Measurements from ENCODE around the gene ARRDC5.
A peak's percentile ranks its signal among the peaks of the same experiment; 100 is the strongest.
"Not testable (repeated sequence)": the region's sequence is repeated elsewhere in the genome, so short reads cannot be mapped to it uniquely, and the experiment has no call there.

ARRDC5 gene
- total RNA-seq = 12.9 reads per million, percentile 37 among the genes with 10 or more reads in this experiment

GRCh38 chr19:4902796-4903195 is at the start of gene ARRDC5:
ARRDC5 (minus strand) TSS chr19:4902896; CDS start chr19:4902825, 71 bp downstream.
- DNase-seq = no peak

DNA sequence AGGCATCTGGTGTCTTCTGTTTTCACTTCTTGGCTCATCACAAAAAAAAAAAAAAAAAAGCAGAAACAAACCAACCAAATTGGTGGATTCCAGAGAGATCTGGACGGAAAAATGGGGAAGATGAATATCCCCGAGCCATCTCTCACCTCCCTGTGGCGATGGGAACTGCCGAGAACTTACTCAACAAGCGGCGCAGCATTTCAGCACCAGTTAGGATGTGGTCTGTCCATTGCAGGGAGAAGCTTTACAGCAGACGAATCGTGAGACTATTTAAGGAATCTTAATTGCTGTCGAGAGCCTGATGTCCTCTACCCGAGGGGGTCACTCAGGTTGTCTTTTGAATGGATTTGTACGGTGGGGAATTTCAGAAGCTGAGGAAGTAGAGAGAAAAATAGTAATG is 49.0 kb upstream of the ARRDC5 start:
- no peak for DNase-seq

GRCh38 chr19:4950650-4951049 is 48.0 kb upstream of the ARRDC5 start:
- not testable (repeated sequence) for DNase-seq

- DNase-seq = not testable (repeated sequence)
These were observed 39.0 kb upstream of the ARRDC5 start for GRCh38 chr19:4941638-4942169.

DNA sequence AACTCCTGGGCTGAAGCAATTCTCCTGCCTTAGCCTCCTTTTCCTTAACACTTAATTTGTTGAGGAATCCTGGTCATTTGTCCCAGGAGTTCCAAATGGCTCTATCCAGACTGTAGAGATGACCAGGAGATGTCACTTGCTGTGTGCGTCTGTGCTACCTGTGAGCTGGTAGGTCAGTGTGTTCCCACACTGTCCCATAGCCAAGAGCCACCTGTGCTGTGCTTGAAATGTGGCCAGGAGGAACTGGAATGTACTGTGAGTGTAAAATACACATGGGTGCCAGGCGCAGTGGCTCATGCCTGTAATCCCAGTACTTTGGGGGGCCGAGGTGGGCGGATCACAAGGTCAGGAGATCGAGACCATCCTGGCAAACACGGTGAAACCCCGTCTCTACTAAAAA is 36.8 kb upstream of the ARRDC5 start:
- DNase-seq = no peak

- not testable (repeated sequence) for DNase-seq
These were observed 35.8 kb upstream of the ARRDC5 start for GRCh38 chr19:4938461-4938860.

- no peak for DNase-seq
These were observed 34.4 kb upstream of the ARRDC5 start for GRCh38 chr19:4937060-4937459.

DNA sequence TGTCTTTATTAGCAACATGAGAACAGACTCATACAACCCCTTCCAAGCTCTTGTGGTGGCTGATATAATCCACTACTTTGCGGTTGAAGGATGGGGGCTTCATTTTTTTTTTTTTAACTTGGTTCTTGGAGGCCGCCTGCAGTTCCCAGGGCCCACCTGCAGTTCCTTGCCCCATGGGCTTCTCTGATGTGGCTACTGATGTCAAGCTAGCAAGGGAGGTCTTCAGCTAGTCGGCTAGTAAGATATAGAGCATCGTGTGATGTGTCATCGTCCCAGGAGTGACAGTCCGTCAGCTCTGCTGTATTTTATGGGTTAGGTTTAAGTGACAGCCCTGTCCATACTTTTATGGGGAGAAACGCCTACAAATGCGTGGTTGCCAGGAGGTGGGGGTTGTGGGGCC is 32.7 kb upstream of the ARRDC5 start:
- no peak for DNase-seq

- DNase-seq = no peak
These were observed 30.8 kb upstream of the ARRDC5 start for GRCh38 chr19:4933528-4933927.

GRCh38 chr19:4932711-4933110 is 30.0 kb upstream of the ARRDC5 start:
- DNase-seq = no peak

GRCh38 chr19:4930664-4931063 is 28.0 kb upstream of the ARRDC5 start:
- DNase-seq = no peak

DNA sequence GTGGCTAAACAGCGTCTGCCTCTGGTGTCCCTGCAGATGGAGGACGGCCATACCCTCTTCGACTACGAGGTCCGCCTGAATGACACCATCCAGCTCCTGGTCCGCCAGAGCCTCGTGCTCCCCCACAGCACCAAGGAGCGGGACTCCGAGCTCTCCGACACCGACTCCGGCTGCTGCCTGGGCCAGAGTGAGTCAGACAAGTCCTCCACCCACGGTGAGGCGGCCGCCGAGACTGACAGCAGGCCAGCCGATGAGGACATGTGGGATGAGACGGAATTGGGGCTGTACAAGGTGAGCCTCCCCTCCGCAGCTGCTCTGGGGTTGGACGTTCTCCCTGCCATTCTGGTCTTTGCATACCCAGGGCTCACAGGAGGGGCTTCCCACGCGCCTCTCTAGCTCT is 26.5 kb upstream of the ARRDC5 start:
- no peak for DNase-seq

- DNase-seq = no peak
These were observed 20.6 kb upstream of the ARRDC5 start for GRCh38 chr19:4923276-4923747.

DNA sequence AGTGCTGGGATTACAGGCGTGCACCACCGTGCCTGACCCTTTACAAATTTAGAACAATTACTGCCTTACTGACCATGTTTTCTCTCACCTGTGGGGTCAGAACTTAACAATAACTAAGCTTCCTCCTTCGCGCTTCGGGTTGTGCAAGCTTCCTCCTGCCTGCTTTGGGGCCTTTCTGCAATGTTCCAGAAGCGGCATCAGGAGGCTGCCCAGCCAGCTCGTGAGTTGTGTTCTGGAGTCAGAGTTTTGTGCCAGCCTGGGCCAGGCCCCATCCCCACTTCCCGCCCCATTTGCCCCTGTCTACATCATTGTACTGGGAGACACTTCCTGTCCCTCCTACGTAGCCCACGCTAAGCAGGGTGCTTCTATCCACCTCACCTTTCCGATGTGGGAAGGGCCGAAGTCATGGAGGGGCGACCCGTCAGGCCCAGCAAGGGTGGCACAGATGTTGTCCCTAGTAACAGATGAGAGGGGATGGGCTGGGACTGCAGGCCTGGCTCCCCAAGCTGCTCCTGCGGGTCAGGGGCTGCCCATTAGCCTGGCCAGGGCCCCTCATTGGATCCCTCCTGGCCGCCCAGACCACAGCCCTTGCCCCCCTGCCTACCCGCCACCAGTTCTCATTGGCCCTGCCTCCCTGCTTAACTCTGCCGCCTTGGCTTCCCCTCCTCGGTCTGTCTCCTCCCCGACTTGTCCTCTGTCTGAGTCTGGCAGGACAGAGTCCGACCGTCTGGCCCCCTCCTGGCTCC is 20.0 kb upstream of the ARRDC5 start:
- no peak for DNase-seq

DNA sequence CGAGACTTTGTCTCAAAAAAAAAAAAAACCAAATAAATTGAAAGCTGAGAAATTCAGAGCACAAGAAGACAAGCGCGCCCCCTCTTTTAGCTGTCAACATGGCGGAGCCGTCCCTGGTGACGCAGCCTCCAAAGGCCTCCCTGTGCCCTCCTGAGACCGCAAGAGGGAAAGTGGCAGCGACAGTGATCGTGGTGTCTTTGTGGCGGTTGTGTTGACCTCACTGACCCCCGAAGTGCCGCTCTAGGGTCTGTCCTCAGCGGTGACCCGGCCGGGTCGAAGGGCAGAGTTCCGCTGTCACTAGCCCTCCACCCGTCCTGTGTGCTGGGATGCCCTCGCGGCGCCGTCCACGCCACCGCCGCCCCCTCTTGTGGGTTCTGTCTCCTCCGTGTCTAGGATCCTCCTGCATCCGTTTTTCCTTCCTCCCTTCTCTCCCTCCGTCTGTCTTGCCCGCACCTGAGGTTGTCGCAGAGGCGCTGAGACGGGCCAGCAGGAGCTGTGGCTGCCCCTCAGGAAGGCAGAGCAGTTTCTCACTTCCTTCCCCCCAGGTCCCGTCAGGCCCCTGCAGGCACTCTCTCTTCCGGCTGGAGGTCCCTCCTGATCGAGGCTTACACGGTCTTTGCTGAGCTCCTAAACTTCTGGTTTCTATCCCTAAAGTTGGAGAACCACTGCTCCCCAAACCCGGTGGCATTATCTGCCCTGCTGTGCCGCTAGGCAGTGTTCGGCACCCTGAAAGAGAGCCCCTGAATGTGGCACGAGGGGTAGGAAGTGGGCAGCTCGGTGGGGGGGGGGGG is 13.8 kb upstream of the ARRDC5 start:
- DNase-seq = no peak

GRCh38 chr19:4914736-4915501 is 12.2 kb upstream of the ARRDC5 start:
- peak; percentile 73 for DNase-seq

DNA sequence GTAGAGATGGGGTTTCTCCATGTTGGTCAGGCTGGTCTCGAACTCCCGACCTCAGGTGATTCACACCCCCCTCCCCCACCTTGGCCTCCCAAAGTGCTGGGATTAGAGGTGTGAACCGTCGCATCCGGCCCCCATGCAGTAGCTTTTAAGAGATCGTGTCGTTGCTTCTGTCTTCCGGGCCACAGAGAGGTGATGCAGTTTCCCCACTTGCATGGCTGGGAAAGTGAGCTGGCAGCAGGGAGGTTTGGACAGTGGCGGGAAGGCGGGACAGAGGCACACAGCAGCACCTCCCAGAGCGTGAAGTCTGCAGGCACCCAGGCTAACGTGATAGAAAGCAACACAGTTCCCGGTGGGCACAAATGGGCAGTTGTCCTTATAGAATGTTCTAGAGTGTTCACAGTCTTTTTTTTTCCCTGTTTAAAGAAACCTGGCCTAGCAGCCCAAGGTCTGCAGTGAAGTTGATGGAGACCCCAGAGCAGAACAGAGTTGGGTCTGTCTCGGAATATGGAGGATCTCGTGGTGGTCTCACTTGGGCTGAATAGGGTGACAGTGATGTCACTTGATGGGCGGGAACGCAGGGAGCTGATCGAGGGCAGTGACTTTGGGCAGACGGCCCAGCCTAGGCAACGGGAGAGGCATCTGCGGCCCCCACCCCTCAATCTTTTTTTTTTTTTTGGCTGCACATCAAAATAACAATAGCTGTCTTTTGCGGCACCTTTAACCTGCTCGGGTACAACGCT is 11.5 kb upstream of the ARRDC5 start:
- no peak for DNase-seq

DNA sequence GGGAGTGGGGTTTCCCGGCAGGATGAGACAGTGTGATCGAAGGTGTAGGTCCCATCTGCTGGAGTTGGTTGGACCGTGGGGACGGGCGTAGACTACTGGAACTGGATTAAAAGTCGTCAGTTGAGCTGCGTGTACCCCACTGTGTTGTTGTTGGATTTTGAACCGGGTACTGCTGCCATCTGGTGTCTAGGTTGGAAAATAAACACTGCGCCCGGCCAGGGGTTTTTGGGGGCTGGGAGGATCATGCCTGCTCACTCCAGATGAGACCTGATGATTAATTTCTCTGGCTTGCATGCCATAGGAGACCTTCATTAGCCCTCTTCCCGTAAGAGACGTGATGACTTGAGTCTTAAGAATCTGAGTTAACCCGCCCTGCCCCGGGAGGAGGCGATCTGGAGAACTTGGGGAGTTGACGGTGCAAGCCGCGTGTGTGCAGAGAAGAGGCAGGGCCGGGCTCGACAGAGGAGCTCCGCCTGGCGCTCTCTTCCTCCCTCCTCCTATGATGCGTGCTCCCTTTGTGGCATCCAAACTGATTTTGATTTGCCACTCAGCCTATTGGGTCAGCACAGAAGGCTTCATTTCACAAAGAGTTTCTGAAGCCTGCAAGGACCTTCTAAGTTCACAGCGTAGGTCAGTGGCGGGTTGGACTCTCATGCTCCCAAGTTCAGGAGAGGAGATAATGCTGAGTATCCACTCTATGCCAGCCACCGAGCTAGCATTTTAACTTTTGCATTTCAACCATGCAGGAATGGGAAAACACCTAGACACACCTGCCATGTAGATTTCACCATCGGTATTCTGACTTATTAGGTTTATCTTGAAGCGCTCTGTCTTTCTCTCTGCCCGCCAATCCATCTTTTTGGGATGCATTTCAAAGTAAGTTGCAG is 9.3 kb upstream of the ARRDC5 start:
- peak; percentile 59 for DNase-seq

GRCh38 chr19:4911314-4911713 is 8.6 kb upstream of the ARRDC5 start:
- DNase-seq = no peak

DNA sequence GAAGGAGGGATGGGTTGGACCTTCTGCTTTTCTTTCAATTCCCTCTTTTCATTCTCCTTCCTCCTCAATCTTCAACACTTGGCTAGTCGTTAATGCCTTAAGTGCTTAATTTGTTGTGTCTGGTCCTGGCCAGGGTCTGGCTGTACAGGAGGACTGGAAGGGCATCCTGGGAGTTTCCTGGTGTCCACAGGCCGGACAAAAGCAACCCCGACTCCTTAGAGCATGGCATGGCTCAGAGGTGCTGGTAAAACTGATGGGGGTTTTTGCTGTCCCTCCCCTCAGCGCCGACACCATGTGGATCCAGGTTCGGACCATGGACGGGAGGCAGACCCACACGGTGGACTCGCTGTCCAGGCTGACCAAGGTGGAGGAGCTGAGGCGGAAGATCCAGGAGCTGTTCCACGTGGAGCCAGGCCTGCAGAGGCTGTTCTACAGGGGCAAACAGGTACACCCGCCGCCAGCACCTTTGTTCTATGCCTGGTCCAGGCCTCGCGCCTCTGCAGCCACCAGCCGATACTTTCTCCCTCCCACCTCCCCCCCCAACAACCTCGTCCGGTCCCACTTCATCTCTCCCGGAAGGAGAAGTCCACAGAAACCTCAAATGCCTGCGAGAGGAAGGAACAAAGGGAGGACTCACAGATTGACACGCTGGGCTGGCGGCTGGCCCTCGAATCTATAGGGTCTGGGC is 8.0 kb upstream of the ARRDC5 start:
- no peak for DNase-seq

Data from effector CD4-positive, alpha-beta T cell (primary cell).